ENCODE results near the gene MRPS2. TPM values are rescaled to one million over a fixed set of nuclear protein-coding genes. Genes with fewer than 3 reads are reported as not detected.

The MRPS2 gene
- total and polyA plus RNA-seq, 2 experiments from 2014 or later = 83.2 to 116 TPM

DNA sequence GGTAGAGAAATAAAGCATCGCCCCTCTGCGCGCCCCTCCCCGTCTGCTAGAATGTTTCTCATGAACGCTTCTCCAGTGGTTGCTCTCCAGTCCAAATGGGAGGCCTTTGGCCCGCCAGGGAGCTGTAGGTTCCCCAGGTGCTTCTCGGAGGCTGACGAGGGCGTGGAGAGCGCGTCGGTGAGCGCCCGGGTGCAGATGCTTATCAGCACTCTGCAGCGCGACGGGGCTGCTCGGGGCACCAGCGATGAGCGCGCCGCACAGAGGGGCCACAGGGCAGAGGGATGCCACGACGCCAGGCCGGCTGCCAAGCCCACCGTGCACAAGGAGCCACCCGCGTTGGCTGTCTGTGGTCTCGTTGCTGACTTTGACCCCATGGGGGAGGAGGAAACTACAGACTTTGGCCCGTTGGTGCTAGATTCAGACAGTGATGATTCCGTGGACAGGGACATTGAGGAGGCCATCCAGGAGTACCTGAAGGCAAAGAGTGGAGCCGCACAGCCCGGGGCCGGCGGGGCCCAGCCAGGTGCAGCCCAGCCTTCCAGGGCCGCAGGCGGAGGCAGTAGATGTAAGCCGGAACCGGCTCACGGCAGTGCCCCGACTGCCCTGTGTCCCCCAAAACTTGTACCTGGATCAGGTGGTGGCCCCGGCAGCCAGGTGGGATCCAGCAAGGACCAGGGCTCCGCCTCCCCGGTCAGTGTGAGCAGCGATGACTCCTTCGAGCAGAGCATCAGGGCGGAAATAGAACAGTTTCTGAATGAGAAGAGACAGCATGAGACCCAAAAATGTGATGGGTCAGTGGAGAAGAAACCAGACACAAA is 15.8 kb upstream of the MRPS2 start:
- ATAC-seq (no peak), DNase-seq (ENCODE audit: low spot score) (no peak)
- H3K27me3 ChIP-seq (ENCODE audit: insufficient read depth) = no peaks in the 10 kb centered on the region
- H3K79me2 ChIP-seq (replicated peaks; ENCODE audit: insufficient read depth) = peaks cover 24% of the 10 kb centered on the region
- Mint-ChIP-seq H3K36me3 (ENCODE audit: low read depth) (peaks cover 44% of the 10 kb centered on the region), H3K9me3 (no peaks in the 10 kb centered on the region), H3K4me3 (no peak overlapping the region), H3K27me3 (ENCODE audit: insufficient read depth, low read depth, poor library complexity) (no peaks in the 10 kb centered on the region), H3K4me1 (peaks cover 6% of the 10 kb centered on the region), H3K27ac (no peak overlapping the region)
- peaks cover 7% of the 10 kb centered on the region; the same call in 1 of the 2 replicates for H3K36me3 ChIP-seq (ENCODE audit: insufficient read depth)
- no peak overlapping the region for H3K4me3 ChIP-seq
- H3K27ac ChIP-seq (ENCODE audit: low read depth) = no peak overlapping the region
- no peak overlapping the region for H2AFZ ChIP-seq
- H3F3A ChIP-seq (replicated peaks; ENCODE audit: low read depth) = no peaks in the 10 kb centered on the region
- H3K4me1 ChIP-seq (ENCODE audit: insufficient read depth) = peaks cover 10% of the 10 kb centered on the region
- no peak overlapping the region for H3K4me2 ChIP-seq
- H4K20me1 ChIP-seq (replicated peaks; ENCODE audit: insufficient read depth) = peaks cover 11% of the 10 kb centered on the region; the same call in 1 of the 2 replicates
- no peaks in the 10 kb centered on the region for H3K9me2 ChIP-seq (ENCODE audit: insufficient read depth)
- TF ChIP-seq, protein P1, sequence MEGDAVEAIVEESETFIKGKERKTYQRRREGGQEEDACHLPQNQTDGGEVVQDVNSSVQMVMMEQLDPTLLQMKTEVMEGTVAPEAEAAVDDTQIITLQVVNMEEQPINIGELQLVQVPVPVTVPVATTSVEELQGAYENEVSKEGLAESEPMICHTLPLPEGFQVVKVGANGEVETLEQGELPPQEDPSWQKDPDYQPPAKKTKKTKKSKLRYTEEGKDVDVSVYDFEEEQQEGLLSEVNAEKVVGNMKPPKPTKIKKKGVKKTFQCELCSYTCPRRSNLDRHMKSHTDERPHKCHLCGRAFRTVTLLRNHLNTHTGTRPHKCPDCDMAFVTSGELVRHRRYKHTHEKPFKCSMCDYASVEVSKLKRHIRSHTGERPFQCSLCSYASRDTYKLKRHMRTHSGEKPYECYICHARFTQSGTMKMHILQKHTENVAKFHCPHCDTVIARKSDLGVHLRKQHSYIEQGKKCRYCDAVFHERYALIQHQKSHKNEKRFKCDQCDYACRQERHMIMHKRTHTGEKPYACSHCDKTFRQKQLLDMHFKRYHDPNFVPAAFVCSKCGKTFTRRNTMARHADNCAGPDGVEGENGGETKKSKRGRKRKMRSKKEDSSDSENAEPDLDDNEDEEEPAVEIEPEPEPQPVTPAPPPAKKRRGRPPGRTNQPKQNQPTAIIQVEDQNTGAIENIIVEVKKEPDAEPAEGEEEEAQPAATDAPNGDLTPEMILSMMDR (conservative IDR thresholded peaks at IDR 0.05; ENCODE audit: low read depth in 2 of 2) = no peak

DNA sequence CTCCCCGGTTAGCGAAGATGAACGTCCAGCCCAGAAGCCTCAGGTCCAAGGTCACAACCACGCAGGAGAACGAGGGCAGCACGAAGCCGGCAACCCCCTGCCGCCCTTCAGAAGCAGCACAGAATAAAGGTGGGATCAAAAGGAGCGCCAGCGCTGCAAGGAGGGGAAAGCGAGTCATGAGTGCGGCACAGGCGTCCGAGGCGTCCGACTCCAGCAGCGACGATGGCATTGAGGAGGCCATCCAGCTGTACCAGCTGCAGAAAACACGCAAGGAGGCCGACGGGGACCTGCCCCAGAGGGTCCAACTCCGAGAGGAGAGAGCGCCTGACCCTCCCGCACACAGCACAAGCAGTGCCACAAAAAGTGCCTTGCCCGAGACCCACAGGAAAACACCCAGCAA is 15.1 kb upstream of the MRPS2 start:
- H3K4me3 Mint-ChIP-seq = no peak overlapping the region; the same call in 2 of the 3 replicates
- peaks cover 44% of the 10 kb centered on the region for H3K36me3 Mint-ChIP-seq (ENCODE audit: low read depth)
- ATAC-seq (no peak), DNase-seq (ENCODE audit: low spot score) (no peak)
- Histone ChIP-seq H3F3A (replicated peaks; ENCODE audit: low read depth) (no peaks in the 10 kb centered on the region), H4K20me1 (replicated peaks; ENCODE audit: insufficient read depth) (peaks cover 11% of the 10 kb centered on the region; the same call in 1 of the 2 replicates), H3K4me3 (no peak overlapping the region), H3K27ac (ENCODE audit: low read depth) (no peak overlapping the region), H3K36me3 (ENCODE audit: insufficient read depth) (peaks cover 7% of the 10 kb centered on the region; the same call in 1 of the 2 replicates), H2AFZ (no peak overlapping the region), H3K79me2 (replicated peaks; ENCODE audit: insufficient read depth) (peaks cover 24% of the 10 kb centered on the region), H3K9me2 (ENCODE audit: insufficient read depth) (no peaks in the 10 kb centered on the region), H3K4me1 (ENCODE audit: insufficient read depth) (peaks cover 10% of the 10 kb centered on the region), H3K4me2 (no peak overlapping the region), H3K27me3 (ENCODE audit: insufficient read depth) (no peaks in the 10 kb centered on the region)
- H3K27ac Mint-ChIP-seq = no peak overlapping the region
- H3K9me3 Mint-ChIP-seq = no peaks in the 10 kb centered on the region
- H3K4me1 Mint-ChIP-seq = peaks cover 6% of the 10 kb centered on the region
- H3K27me3 Mint-ChIP-seq (ENCODE audit: insufficient read depth, low read depth, poor library complexity) = no peaks in the 10 kb centered on the region
- TF ChIP-seq POLR2AphosphoS5 (IDR thresholded peaks at IDR 0.05; ENCODE audit: low read depth) = no peak
- TF ChIP-seq, protein P2, sequence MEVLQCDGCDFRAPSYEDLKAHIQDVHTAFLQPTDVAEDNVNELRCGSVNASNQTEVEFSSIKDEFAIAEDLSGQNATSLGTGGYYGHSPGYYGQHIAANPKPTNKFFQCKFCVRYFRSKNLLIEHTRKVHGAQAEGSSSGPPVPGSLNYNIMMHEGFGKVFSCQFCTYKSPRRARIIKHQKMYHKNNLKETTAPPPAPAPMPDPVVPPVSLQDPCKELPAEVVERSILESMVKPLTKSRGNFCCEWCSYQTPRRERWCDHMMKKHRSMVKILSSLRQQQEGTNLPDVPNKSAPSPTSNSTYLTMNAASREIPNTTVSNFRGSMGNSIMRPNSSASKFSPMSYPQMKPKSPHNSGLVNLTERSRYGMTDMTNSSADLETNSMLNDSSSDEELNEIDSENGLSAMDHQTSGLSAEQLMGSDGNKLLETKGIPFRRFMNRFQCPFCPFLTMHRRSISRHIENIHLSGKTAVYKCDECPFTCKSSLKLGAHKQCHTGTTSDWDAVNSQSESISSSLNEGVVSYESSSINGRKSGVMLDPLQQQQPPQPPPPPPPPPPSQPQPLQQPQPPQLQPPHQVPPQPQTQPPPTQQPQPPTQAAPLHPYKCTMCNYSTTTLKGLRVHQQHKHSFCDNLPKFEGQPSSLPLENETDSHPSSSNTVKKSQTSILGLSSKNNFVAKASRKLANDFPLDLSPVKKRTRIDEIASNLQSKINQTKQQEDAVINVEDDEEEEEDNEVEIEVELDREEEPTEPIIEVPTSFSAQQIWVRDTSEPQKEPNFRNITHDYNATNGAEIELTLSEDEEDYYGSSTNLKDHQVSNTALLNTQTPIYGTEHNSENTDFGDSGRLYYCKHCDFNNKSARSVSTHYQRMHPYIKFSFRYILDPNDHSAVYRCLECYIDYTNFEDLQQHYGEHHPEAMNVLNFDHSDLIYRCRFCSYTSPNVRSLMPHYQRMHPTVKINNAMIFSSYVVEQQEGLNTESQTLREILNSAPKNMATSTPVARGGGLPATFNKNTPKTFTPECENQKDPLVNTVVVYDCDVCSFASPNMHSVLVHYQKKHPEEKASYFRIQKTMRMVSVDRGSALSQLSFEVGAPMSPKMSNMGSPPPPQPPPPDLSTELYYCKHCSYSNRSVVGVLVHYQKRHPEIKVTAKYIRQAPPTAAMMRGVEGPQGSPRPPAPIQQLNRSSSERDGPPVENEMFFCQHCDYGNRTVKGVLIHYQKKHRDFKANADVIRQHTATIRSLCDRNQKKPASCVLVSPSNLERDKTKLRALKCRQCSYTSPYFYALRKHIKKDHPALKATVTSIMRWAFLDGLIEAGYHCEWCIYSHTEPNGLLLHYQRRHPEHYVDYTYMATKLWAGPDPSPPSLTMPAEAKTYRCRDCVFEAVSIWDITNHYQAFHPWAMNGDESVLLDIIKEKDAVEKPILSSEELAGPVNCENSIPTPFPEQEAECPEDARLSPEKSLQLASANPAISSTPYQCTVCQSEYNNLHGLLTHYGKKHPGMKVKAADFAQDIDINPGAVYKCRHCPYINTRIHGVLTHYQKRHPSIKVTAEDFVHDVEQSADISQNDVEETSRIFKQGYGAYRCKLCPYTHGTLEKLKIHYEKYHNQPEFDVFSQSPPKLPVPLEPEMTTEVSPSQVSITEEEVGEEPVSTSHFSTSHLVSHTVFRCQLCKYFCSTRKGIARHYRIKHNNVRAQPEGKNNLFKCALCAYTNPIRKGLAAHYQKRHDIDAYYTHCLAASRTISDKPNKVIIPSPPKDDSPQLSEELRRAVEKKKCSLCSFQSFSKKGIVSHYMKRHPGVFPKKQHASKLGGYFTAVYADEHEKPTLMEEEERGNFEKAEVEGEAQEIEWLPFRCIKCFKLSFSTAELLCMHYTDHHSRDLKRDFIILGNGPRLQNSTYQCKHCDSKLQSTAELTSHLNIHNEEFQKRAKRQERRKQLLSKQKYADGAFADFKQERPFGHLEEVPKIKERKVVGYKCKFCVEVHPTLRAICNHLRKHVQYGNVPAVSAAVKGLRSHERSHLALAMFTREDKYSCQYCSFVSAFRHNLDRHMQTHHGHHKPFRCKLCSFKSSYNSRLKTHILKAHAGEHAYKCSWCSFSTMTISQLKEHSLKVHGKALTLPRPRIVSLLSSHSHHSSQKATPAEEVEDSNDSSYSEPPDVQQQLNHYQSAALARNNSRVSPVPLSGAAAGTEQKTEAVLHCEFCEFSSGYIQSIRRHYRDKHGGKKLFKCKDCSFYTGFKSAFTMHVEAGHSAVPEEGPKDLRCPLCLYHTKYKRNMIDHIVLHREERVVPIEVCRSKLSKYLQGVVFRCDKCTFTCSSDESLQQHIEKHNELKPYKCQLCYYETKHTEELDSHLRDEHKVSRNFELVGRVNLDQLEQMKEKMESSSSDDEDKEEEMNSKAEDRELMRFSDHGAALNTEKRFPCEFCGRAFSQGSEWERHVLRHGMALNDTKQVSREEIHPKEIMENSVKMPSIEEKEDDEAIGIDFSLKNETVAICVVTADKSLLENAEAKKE (CRISPR knock-in tag; IDR thresholded peaks at IDR 0.05) = no peak
- no peak for TF ChIP-seq CREB1 (CRISPR knock-in tag; IDR thresholded peaks at IDR 0.05; ENCODE audit: low read depth)
- TF ChIP-seq, protein P1 (conservative IDR thresholded peaks at IDR 0.05; ENCODE audit: low read depth in 2 of 2) = no peak
- TF ChIP-seq, protein P3, sequence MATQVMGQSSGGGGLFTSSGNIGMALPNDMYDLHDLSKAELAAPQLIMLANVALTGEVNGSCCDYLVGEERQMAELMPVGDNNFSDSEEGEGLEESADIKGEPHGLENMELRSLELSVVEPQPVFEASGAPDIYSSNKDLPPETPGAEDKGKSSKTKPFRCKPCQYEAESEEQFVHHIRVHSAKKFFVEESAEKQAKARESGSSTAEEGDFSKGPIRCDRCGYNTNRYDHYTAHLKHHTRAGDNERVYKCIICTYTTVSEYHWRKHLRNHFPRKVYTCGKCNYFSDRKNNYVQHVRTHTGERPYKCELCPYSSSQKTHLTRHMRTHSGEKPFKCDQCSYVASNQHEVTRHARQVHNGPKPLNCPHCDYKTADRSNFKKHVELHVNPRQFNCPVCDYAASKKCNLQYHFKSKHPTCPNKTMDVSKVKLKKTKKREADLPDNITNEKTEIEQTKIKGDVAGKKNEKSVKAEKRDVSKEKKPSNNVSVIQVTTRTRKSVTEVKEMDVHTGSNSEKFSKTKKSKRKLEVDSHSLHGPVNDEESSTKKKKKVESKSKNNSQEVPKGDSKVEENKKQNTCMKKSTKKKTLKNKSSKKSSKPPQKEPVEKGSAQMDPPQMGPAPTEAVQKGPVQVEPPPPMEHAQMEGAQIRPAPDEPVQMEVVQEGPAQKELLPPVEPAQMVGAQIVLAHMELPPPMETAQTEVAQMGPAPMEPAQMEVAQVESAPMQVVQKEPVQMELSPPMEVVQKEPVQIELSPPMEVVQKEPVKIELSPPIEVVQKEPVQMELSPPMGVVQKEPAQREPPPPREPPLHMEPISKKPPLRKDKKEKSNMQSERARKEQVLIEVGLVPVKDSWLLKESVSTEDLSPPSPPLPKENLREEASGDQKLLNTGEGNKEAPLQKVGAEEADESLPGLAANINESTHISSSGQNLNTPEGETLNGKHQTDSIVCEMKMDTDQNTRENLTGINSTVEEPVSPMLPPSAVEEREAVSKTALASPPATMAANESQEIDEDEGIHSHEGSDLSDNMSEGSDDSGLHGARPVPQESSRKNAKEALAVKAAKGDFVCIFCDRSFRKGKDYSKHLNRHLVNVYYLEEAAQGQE (IDR thresholded peaks at IDR 0.05; ENCODE audit: unreplicated experiment) = no peak
